Tibial nerve (tissue), 3 donors: ENCODE data around the gene DNAJC22.

Experiments
- POLR2A ChIP-seq, 2 donors: fragments of 450-650 bp; IDR thresholded peaks; one replicate each; pipeline ENCODE4 v1.6.1; 2017; ENCODE audit warnings: antibody characterized with exemption in 2 of 2, mild to moderate bottlenecking in 2 of 2, moderate library complexity in 2 of 2
- TF ChIP-seq, protein P1 (sequence below), 5 experiments: fragments of 200-600 bp in 3 of 5; fragments of 450-650 bp in 2 of 5; sonication (generic) in 3 of 5; IDR thresholded peaks; one replicate each; pipeline ENCODE4 v1.5.1; 2016 to 2019; ENCODE audit warnings: antibody characterized with exemption in 5 of 5, mild to moderate bottlenecking in 3 of 5, moderate library complexity in 2 of 5

DNA sequence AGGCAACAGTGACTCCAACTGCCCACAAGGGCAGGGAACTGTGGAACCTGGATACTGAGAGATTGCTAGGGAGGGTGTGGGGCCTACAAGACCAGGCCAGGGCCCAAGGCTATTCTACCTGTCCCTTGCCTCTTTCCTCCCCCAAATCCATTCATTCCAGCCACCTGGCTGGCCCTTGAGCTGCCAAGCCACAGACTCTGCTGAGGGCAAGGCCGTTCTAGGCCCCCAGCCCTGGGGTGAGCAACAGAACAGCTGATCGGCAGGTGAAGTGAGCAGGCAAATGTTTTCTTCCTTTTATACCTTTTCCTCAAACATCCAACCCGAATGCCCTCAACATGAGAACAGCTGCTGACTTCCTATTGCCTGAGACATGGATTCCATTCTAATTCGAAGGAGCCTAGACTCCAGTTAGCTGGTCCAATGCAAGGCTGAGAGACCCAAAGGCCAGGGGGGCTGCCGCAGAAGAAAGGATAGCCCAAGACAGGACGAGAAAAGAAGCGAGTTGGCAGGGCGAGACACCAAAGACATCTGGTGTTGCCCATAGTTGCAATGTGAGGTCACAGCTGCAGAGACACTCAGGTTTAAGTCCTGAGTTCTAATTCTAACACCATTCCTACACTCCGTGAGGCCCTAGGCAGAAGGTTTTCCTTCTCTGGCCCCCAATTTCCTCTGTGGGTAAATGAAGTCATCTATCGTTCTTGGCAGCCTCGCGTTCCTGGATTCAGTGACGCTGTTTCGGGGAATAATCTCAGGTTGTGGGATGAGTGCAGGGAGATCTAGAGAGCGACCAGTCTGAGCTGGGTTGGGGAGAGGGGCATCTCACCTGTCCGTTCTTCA lies 11.4 kb upstream of the DNAJC22 start:
- no peak for TF ChIP-seq POLR2A (IDR thresholded peaks at IDR 0.05)
- TF ChIP-seq, protein P1, sequence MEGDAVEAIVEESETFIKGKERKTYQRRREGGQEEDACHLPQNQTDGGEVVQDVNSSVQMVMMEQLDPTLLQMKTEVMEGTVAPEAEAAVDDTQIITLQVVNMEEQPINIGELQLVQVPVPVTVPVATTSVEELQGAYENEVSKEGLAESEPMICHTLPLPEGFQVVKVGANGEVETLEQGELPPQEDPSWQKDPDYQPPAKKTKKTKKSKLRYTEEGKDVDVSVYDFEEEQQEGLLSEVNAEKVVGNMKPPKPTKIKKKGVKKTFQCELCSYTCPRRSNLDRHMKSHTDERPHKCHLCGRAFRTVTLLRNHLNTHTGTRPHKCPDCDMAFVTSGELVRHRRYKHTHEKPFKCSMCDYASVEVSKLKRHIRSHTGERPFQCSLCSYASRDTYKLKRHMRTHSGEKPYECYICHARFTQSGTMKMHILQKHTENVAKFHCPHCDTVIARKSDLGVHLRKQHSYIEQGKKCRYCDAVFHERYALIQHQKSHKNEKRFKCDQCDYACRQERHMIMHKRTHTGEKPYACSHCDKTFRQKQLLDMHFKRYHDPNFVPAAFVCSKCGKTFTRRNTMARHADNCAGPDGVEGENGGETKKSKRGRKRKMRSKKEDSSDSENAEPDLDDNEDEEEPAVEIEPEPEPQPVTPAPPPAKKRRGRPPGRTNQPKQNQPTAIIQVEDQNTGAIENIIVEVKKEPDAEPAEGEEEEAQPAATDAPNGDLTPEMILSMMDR (IDR thresholded peaks at IDR 0.05): no peak
